OCI-LY1 (cell line): ENCODE results near the gene DALRD3.

ENCODE experiments used
- H2AFZ ChIP-seq: fragments of 200-600 bp; sonication (generic), shearing (Covaris generic); 2 replicates; pipeline ENCODE4 v1.6.0; 2014; ENCODE audit warnings: antibody characterized with exemption, mild to moderate bottlenecking, low read length
- H3F3A ChIP-seq: fragments of 200-600 bp; sonication (generic), shearing (Covaris generic); 2 replicates; pipeline ENCODE4 v1.6.0; 2014; ENCODE audit warnings: mild to moderate bottlenecking, antibody characterized with exemption, low read length, moderate library complexity; ENCODE audit not compliant: insufficient read depth
- H3K27ac ChIP-seq: fragments of 200-600 bp; sonication (generic); 2 replicates; pipeline ENCODE4 v1.5.1; 2014; ENCODE audit warnings: low read length, mixed run types, mild to moderate bottlenecking, low read depth; ENCODE audit not compliant: poor library complexity, severe bottlenecking
- H3K27me3 ChIP-seq: fragments of 200-600 bp; sonication (generic); 2 replicates; pipeline ENCODE4 v1.6.0; 2014; ENCODE audit warnings: antibody characterized with exemption, mild to moderate bottlenecking, low read length, moderate library complexity; ENCODE audit not compliant: insufficient read depth
- H3K36me3 ChIP-seq: fragments of 200-600 bp; sonication (generic); 2 replicates; pipeline ENCODE4 v1.6.1; 2014; ENCODE audit warnings: mild to moderate bottlenecking, antibody characterized with exemption, low read length, moderate library complexity, mixed read lengths; ENCODE audit not compliant: insufficient read depth
- H3K4me1 ChIP-seq: fragments of 200-600 bp; sonication (generic); 2 replicates; pipeline ENCODE4 v1.5.1; 2014; ENCODE audit warnings: mild to moderate bottlenecking, low read length, moderate library complexity; ENCODE audit not compliant: insufficient read depth, severe bottlenecking
- H3K4me2 ChIP-seq: fragments of 200-600 bp; sonication (generic), shearing (Covaris generic); 2 replicates; pipeline ENCODE4 v1.6.1; 2014; ENCODE audit warnings: low read length
- H3K4me3 ChIP-seq: fragments of 200-600 bp; sonication (generic); 2 replicates; pipeline ENCODE4 v1.5.1; 2014; ENCODE audit warnings: low read length, low read depth, mild to moderate bottlenecking, mixed read lengths; ENCODE audit not compliant: poor library complexity, severe bottlenecking
- H3K79me2 ChIP-seq: fragments of 200-600 bp; shearing (Covaris generic); 2 replicates; pipeline ENCODE4 v1.6.1; 2016; ENCODE audit warnings: mixed run types, low read length, mixed read lengths; ENCODE audit not compliant: insufficient read depth
- H3K9ac ChIP-seq: fragments of 200-600 bp; sonication (generic), shearing (Covaris generic); 2 replicates; pipeline ENCODE4 v1.6.1; 2014; ENCODE audit warnings: mild to moderate bottlenecking, low read length, mixed read lengths
- H3K9me2 ChIP-seq: fragments of 200-600 bp; sonication (generic), shearing (Covaris generic); 2 replicates; pipeline ENCODE4 v1.6.1; 2014; ENCODE audit warnings: low read depth, mild to moderate bottlenecking, low read length, mixed read lengths
- H3K9me3 ChIP-seq: fragments of 200-600 bp; shearing (Covaris generic); 2 replicates; pipeline ENCODE4 v1.6.1; 2014; ENCODE audit warnings: low read length, mixed read lengths
- H4K20me1 ChIP-seq: fragments of 200-600 bp; sonication (generic), shearing (Covaris generic); 2 replicates; pipeline ENCODE4 v1.6.0; 2016; ENCODE audit warnings: mild to moderate bottlenecking, low read length; ENCODE audit not compliant: insufficient read depth
- CTCF ChIP-seq: fragments of 200-600 bp; sonication (generic), shearing (Covaris generic); IDR thresholded peaks from 2 replicates; pipeline ENCODE4 v1.5.1; 2017; ENCODE audit warnings: mild to moderate bottlenecking, antibody characterized with exemption, low read length, moderate library complexity, mixed read lengths
- EZH2 ChIP-seq: fragments of 200-600 bp; sonication (generic), shearing (Covaris generic); IDR thresholded peaks from 2 replicates; pipeline ENCODE4 v1.8.0; 2017; ENCODE audit warnings: borderline replicate concordance, mixed run types, mild to moderate bottlenecking, antibody characterized with exemption, low read length, moderate library complexity, mixed read lengths

The DALRD3 gene

GRCh38 chr3:49022688-49023171, 4.3 kb upstream of the DALRD3 start:
- peaks cover 13% of the 10 kb centered on the region; the same call in 1 of the 2 replicates for H3K79me2 ChIP-seq
- H3K4me1 ChIP-seq, result peaks cover 58% of the 10 kb centered on the region
- TF ChIP-seq EZH2, result no peak
- no peak for TF ChIP-seq CTCF
- H3K4me3 ChIP-seq, result peak overlapping the region; percentile 95
- H3K9me3 ChIP-seq, result no peaks in the 10 kb centered on the region
- H3F3A ChIP-seq, result no peaks in the 10 kb centered on the region
- peak overlapping the region; percentile 98 for H3K4me2 ChIP-seq
- H4K20me1 ChIP-seq, result no peaks in the 10 kb centered on the region
- peak overlapping the region; percentile 91 for H3K9ac ChIP-seq
- no peaks in the 10 kb centered on the region for H3K27me3 ChIP-seq
- H3K36me3 ChIP-seq, result peaks cover 47% of the 10 kb centered on the region
- no peak overlapping the region for H2AFZ ChIP-seq
- H3K9me2 ChIP-seq, result no peaks in the 10 kb centered on the region
- peak overlapping the region; percentile 96 for H3K27ac ChIP-seq

- Histone ChIP-seq H3K9me3 (no peaks in the 10 kb centered on the region), H3K36me3 (peaks cover 41% of the 10 kb centered on the region), H4K20me1 (no peaks in the 10 kb centered on the region), H3K4me3 (peak within 1 kb of the TSS; percentile 95), H3K27me3 (no peaks in the 10 kb centered on the region), H2AFZ (no peak within 1 kb of the TSS), H3K27ac (peak within 1 kb of the TSS; percentile 96), H3K9me2 (no peaks in the 10 kb centered on the region), H3K4me2 (peak within 1 kb of the TSS; percentile 98), H3K9ac (peak within 1 kb of the TSS; percentile 95), H3K4me1 (peaks cover 58% of the 10 kb centered on the region), H3K79me2 (peaks cover 13% of the 10 kb centered on the region; the same call in 1 of the 2 replicates), H3F3A (0 out of 2 replicates have a peak, but pooled peaks cover 6% of the 10 kb centered on the region)
- TF ChIP-seq CTCF, result peak; percentile 85
- no peak for TF ChIP-seq EZH2
Measured at GRCh38 chr3:49021813-49022687, 3.7 kb upstream of the DALRD3 start, which contains the start of gene NDUFAF3. NDUFAF3 (plus strand) TSS chr3:49022121; CDS start chr3:49022145, 24 bp downstream.

- H2AFZ ChIP-seq, result no peak overlapping the region
- H3K4me3 ChIP-seq, result peak overlapping the region; percentile 95
- peaks cover 57% of the 10 kb centered on the region for H3K4me1 ChIP-seq
- TF ChIP-seq EZH2 (no peak), CTCF (no peak)
- no peaks in the 10 kb centered on the region for H4K20me1 ChIP-seq
- H3K9ac ChIP-seq, result peak overlapping the region; percentile 95
- peaks cover 13% of the 10 kb centered on the region; the same call in 1 of the 2 replicates for H3K79me2 ChIP-seq
- H3K36me3 ChIP-seq, result peaks cover 35% of the 10 kb centered on the region
- H3K4me2 ChIP-seq, result peak overlapping the region; percentile 98
- H3K27me3 ChIP-seq, result no peaks in the 10 kb centered on the region
- no peaks in the 10 kb centered on the region for H3K9me3 ChIP-seq
- peak overlapping the region; percentile 96 for H3K27ac ChIP-seq
- no peaks in the 10 kb centered on the region for H3K9me2 ChIP-seq
- 0 out of 2 replicates have a peak, but pooled peaks cover 8% of the 10 kb centered on the region for H3F3A ChIP-seq
Measured at GRCh38 chr3:49021213-49021812, 2.9 kb upstream of the DALRD3 start.
